Activated naive CD8-positive, alpha-beta T cell treated with anti-CD3 and anti-CD28 coated beads, Interleukin-2, amount 10 ng/mL, durations not matched to agents 7 days and 5 days (primary cell): ENCODE results near the gene ERC1. TPM values are rescaled to one million over a fixed set of nuclear protein-coding genes. Genes with fewer than 3 reads are reported as not detected.
A peak's percentile ranks its signal among the peaks of the same experiment; 100 is the strongest.

Source experiments
- ATAC-seq: fragments of 150-1000 bp; cut with Tn5 transposase; one replicate; pipeline ENCODE4 v1.10.0; 2021; ENCODE audit warnings: low read depth, moderate library complexity
- POLR2A ChIA-PET: fragments of 350-600 bp; sonication (Branson Sonifier 250); formaldehyde crosslinking; loops from one replicate; lab custom pipeline; 2021; ENCODE audit warnings: antibody characterized with exemption; lab: Charles Lee
- DNase-seq: peaks from one replicate; pipeline ENCODE4 v3.0.0; 2021
- H3K27ac Mint-ChIP-seq: one replicate; pipeline ENCODE4 v1.8.0; 2022; ENCODE audit warnings: mild to moderate bottlenecking, mixed read lengths
- H3K27me3 Mint-ChIP-seq: one replicate; pipeline ENCODE4 v1.8.0; 2022; ENCODE audit warnings: mild to moderate bottlenecking, moderate library complexity, mixed read lengths
- H3K36me3 Mint-ChIP-seq: one replicate; pipeline ENCODE4 v1.8.0; 2021; ENCODE audit warnings: mild to moderate bottlenecking, mixed read lengths
- H3K4me1 Mint-ChIP-seq: one replicate; pipeline ENCODE4 v1.8.0; 2021; ENCODE audit warnings: mixed read lengths
- H3K4me3 Mint-ChIP-seq: one replicate; pipeline ENCODE4 v1.8.0; 2022; ENCODE audit warnings: mild to moderate bottlenecking, moderate library complexity, mixed read lengths
- H3K9me3 Mint-ChIP-seq: one replicate; pipeline ENCODE4 v1.8.0; 2021; ENCODE audit warnings: mixed read lengths
- total RNA-seq, 2 experiments: library from RNA; stranded (reverse); gene quantifications; one replicate each; pipeline ENCODE4 v1.2.3, GENCODE V29; 2021

The ERC1 gene
- total RNA-seq, 2 experiments from 2014 or later = 24.0 to 30.3 TPM

DNA sequence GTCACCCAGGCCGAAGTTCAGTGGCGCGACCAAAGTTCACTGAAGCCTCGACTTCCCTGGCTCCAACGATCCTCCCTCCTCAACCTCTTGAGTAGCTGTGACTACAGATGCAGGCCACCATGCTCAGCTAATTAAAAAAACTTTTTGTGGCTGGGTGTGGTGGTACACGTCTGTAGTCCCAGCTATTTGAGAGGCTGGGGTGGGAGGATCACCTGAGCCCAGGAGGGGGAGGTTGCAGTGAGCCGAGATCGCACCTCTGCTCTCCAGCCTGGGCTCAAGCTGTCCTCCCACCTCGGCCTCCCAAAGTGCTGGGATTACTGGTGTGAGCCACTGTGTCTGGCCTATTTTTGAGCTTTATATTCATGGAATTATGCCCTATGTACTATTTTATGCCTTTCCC lies 23.4 kb upstream of the ERC1 start:
- no peaks in the 10 kb centered on the region for H3K27me3 Mint-ChIP-seq
- no peaks in the 10 kb centered on the region for H3K4me1 Mint-ChIP-seq
- no peaks in the 10 kb centered on the region for H3K9me3 Mint-ChIP-seq
- no peaks in the 10 kb centered on the region for H3K36me3 Mint-ChIP-seq
- DNase-seq = no peak
- ATAC-seq = no peak
- POLR2A ChIA-PET = no interaction called here
- H3K4me3 Mint-ChIP-seq = no peak overlapping the region
- H3K27ac Mint-ChIP-seq = no peak overlapping the region

DNA sequence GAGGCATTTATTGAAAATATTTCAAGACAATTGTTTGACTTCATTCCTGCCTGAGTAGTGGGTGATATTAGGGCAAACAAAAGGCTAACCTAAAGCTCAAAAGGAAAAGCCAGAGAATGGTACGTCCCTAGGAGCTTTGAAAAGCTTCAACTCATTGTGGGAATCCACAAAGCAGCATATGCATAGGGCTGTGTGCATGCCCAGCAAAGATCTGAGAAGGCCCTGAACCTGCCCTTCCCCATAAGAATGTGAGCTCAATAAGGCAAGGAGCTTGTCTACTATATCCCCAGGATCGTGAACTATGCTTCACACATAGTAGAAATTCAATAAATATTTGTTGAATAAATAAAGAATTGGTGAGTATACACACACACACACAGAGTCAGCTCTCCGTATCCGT lies 22.5 kb upstream of the ERC1 start:
- ATAC-seq = no peak
- no peak overlapping the region for H3K27ac Mint-ChIP-seq
- H3K36me3 Mint-ChIP-seq = no peaks in the 10 kb centered on the region
- POLR2A ChIA-PET = no interaction called here
- H3K27me3 Mint-ChIP-seq = no peaks in the 10 kb centered on the region
- no peaks in the 10 kb centered on the region for H3K4me1 Mint-ChIP-seq
- no peaks in the 10 kb centered on the region for H3K9me3 Mint-ChIP-seq
- DNase-seq = no peak
- no peak overlapping the region for H3K4me3 Mint-ChIP-seq

DNA sequence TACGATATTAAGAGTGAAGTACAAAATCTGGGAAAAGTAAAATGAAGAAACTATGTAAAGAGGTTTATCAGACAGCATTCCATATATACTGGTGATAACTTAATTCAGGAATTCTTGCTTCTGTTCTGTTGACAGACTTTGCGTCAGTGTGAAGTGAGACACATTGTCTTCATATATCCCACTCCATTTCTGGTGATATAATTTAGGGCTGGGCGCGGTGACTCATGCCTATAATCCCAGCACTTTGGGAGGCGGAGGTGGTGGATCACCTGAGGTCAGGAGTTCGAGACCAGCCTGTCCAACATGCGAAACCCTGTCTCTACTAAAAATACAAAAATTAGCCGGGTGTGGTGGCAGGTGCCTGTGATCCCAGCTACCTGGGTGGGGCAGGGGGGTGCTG lies 21.2 kb upstream of the ERC1 start:
- DNase-seq (no peak), ATAC-seq (no peak)
- no peak overlapping the region for H3K4me3 Mint-ChIP-seq
- H3K27ac Mint-ChIP-seq = no peak overlapping the region
- no peaks in the 10 kb centered on the region for H3K27me3 Mint-ChIP-seq
- H3K36me3 Mint-ChIP-seq = no peaks in the 10 kb centered on the region
- no peaks in the 10 kb centered on the region for H3K9me3 Mint-ChIP-seq
- H3K4me1 Mint-ChIP-seq = no peaks in the 10 kb centered on the region
- POLR2A ChIA-PET = no interaction called here

DNA sequence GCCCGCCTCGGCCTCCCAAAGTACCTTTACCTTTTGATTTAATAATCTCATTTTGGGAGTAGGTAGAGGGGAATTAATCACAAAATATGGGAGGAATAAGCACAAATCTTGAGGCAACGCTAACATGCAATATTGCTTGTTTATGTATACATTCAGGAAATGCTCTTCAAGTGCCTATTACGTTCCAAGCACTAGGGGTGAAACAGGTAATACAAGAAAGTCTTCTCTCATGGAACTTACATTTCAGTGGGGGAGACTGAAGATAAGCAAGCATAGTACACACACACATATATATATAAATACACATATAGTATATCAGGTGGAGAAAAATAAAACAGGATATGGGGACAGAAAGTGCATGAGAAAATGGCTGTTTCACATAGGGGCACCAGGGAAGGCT lies 19.0 kb upstream of the ERC1 start:
- Mint-ChIP-seq H3K27ac (no peak overlapping the region), H3K4me3 (no peak overlapping the region), H3K9me3 (no peaks in the 10 kb centered on the region), H3K4me1 (no peaks in the 10 kb centered on the region), H3K27me3 (no peaks in the 10 kb centered on the region), H3K36me3 (no peaks in the 10 kb centered on the region)
- DNase-seq = no peak
- POLR2A ChIA-PET = no interaction called here
- no peak for ATAC-seq

DNA sequence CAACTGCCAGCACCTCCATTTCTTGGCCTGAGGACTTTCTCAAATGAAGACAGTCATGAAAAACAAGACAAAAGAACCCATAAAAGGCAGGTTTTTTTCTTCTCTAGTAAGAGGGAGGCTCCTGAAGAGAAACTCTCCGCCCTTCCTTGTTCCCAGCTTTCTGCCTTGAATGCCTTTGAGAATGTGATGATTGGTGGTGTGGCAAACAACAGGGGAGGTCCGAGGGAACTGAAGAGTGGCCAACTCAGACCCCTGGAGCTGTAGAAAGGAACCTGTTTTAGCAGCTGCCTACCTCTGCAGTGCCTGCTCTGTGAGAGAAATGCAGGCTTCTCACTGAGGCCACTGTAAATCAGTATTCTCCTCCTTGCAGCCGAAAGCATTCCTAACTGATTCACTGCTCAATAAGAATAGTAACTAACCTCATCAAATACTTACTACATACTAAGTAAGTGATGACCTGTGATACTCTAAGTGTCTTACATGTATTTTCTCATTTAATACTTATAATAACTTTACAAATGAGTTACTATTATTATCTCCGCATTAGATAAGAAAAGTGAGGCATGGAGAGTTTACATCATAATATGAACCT lies 16.7 kb upstream of the ERC1 start:
- Mint-ChIP-seq H3K4me3 (no peak overlapping the region), H3K36me3 (peaks cover 3% of the 10 kb centered on the region), H3K9me3 (no peaks in the 10 kb centered on the region), H3K27me3 (no peaks in the 10 kb centered on the region), H3K4me1 (no peaks in the 10 kb centered on the region), H3K27ac (no peak overlapping the region)
- POLR2A ChIA-PET = no interaction called here
- no peak for ATAC-seq
- DNase-seq = no peak

DNA sequence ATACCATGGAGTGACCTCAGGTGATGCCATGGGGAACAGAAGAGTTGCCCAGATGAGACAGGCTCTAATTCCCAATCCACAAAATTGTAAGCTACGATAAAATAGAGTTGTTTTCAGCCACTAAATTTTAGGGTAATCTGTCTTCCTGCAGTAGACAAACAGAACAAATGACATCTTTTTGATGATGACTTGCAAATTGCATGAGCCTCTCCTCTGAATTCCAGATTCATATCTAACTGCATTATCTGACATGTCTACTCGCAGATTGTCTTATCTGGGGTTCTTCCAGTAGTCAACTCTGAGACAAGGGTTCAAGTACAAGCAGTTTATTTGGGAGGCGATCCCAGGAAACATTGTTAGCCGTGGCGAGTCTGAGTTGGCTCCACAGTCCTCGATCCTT lies 14.4 kb upstream of the ERC1 start:
- Mint-ChIP-seq H3K4me3 (no peak overlapping the region), H3K27me3 (no peaks in the 10 kb centered on the region), H3K9me3 (no peaks in the 10 kb centered on the region), H3K36me3 (peaks cover 3% of the 10 kb centered on the region), H3K27ac (no peak overlapping the region), H3K4me1 (no peaks in the 10 kb centered on the region)
- POLR2A ChIA-PET = no interaction called here
- ATAC-seq (no peak), DNase-seq (no peak)

DNA sequence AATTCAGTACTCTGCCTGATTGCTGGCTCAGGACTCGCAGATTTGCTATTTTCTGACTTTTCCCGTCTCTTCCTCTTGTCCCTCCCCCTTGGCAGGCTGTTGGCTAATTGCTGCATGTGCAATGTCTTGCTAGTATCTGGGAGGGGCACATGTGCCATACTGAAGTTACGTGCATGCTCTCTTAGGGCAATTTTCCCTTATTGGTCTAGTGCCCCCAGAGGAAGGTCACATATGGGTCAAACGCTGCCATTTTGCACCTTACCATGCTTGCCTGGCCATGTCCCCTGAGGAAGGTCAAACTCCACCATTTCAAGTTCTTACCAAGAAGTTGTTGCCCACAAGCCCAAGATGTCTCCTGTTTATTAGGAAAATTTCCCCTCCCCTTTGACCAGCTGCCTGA lies 13.9 kb upstream of the ERC1 start:
- Mint-ChIP-seq H3K9me3 (no peaks in the 10 kb centered on the region), H3K4me3 (no peak overlapping the region), H3K4me1 (no peaks in the 10 kb centered on the region), H3K27me3 (no peaks in the 10 kb centered on the region), H3K27ac (no peak overlapping the region), H3K36me3 (peaks cover 3% of the 10 kb centered on the region)
- ATAC-seq (no peak), DNase-seq (no peak)
- POLR2A ChIA-PET = no interaction called here

DNA sequence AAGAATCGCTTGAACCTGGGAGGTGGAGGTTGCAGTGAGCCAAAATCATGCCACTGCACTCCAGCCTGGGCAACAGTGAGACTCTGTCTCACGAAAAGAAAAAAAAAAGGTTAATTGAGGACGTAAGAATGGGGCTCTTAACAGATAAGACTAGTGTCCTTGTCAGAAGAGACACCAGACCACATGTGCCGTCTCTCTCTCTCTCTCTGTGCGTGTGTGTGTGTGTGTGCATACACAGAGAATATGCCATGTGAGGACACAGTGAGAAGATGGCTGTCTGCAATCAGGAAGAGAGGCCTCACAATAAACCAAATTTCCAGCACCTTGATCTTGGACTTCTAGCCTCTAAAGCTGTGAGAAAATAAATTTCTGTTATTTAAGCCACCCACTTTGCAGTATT lies 11.7 kb upstream of the ERC1 start:
- H3K9me3 Mint-ChIP-seq = no peaks in the 10 kb centered on the region
- POLR2A ChIA-PET = no interaction called here
- peaks cover 3% of the 10 kb centered on the region for H3K36me3 Mint-ChIP-seq
- no peak overlapping the region for H3K27ac Mint-ChIP-seq
- ATAC-seq (no peak), DNase-seq (no peak)
- no peak overlapping the region for H3K4me3 Mint-ChIP-seq
- no peaks in the 10 kb centered on the region for H3K4me1 Mint-ChIP-seq
- no peaks in the 10 kb centered on the region for H3K27me3 Mint-ChIP-seq

DNA sequence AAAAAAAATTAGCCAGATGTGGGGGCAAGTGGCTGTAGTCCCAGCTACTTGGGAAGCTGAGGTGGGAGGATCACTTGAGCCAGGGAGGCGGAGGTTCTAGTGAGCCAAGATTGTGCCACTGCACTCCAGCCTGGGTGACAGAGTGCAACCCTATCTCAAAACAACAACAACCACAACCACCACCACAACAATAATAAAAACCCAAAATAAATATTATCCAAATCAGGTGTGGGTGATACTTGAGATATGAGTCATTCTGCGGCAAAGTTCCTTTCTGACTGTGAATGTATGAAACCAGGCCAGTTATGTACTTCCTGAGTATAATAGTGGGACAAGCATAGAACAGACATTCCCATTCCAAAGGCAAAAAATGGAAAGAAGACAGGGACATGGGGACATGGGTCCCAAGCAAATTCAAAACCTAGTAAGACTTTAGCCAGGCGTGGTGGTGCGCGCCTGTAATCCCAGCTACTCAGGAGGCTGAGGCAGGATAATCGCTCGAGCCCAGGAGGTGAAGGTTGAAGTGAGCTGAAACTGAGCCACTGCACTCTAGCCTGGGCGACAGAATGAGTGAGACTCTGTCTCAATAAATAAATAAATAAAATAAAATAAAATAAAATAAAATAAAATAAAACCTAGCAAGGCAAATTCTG lies 9.7 kb upstream of the ERC1 start:
- ATAC-seq (no peak), DNase-seq (no peak)
- Mint-ChIP-seq H3K36me3 (peaks cover 3% of the 10 kb centered on the region), H3K4me3 (no peak overlapping the region), H3K4me1 (no peaks in the 10 kb centered on the region), H3K27me3 (no peaks in the 10 kb centered on the region), H3K27ac (no peak overlapping the region), H3K9me3 (no peaks in the 10 kb centered on the region)
- POLR2A ChIA-PET = interaction anchor here (0.6 kb wide), 1 partner anchor 491 kb away, joined by 4 read pairs; no protein-coding TSS in a partner anchor

DNA sequence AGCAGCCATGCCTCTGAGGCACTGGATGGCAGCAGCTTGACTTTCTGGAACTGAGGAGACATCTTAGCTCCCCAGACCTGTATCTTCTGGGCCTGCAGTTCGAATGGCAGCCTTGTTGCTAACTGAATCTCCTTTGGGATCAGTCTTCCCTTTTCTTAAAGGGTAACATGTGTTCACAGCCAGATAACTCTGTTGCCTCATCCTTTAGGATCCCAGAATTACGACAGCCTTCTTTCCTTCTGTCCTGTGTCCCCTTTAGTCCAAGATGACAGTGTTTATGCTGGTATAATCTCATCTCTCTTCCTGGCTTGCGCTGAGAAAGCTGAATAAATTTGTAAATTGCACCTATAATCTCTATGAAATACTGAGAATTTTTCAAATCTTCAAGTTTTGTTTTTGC lies 9.1 kb upstream of the ERC1 start:
- H3K4me3 Mint-ChIP-seq = no peak overlapping the region
- peaks cover 3% of the 10 kb centered on the region for H3K36me3 Mint-ChIP-seq
- POLR2A ChIA-PET = no interaction called here
- no peak overlapping the region for H3K27ac Mint-ChIP-seq
- ATAC-seq (no peak), DNase-seq (no peak)
- no peaks in the 10 kb centered on the region for H3K9me3 Mint-ChIP-seq
- no peaks in the 10 kb centered on the region for H3K4me1 Mint-ChIP-seq
- no peaks in the 10 kb centered on the region for H3K27me3 Mint-ChIP-seq

DNA sequence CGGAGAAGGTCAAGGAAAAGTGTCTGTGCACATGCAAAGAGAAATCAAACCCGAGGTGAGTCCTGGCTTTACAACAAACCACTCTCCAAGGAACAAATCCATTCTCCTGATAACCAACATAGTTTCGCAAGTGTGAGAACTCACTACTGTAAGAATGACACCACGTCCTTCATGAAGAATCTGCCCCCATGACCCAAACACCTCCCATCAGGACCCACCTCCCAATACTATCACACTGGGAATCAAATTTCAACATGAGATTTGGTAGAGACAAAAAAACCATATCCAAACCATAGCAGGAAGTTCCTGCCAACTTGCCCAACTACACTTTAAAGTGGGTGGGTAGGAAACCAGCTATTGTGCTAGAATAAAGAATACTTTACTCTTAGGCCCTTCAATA lies 2.4 kb upstream of the ERC1 start:
- ATAC-seq (no peak), DNase-seq (no peak)
- POLR2A ChIA-PET = interaction anchor here (1.3 kb wide), 1 partner anchor 39 kb away, joined by 4 read pairs; the partner anchor contains the start of gene RAD52
- no peaks in the 10 kb centered on the region for H3K36me3 Mint-ChIP-seq
- peak overlapping the region; percentile 82 for H3K4me3 Mint-ChIP-seq
- peaks cover 34% of the 10 kb centered on the region for H3K4me1 Mint-ChIP-seq
- H3K9me3 Mint-ChIP-seq = no peaks in the 10 kb centered on the region
- peaks cover 3% of the 10 kb centered on the region for H3K27me3 Mint-ChIP-seq
- H3K27ac Mint-ChIP-seq = peak overlapping the region; percentile 4

DNA sequence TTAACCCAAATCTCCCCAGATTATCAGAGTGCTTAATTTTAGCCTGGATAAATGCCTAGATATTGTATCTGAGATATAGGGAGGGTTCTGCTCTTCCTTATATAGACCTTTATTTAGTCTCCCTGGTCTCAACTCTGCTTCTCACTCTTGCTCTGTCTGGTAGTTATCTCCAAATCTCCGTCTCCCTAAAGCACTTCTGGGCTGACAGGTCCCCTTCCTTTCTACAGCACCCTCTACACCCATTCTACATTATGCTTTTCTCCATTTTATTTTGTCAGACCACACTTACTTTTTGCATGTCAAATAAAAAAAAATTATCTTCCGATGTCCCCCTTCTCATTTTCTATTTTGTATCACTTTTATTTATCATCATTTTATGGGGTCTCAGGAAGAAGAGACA lies 2.0 kb upstream of the ERC1 start:
- Mint-ChIP-seq H3K4me1 (peaks cover 34% of the 10 kb centered on the region), H3K27ac (no peak overlapping the region), H3K27me3 (peaks cover 3% of the 10 kb centered on the region), H3K9me3 (no peaks in the 10 kb centered on the region), H3K36me3 (no peaks in the 10 kb centered on the region), H3K4me3 (peak overlapping the region; percentile 82)
- POLR2A ChIA-PET = interaction anchor here (1.3 kb wide), 1 partner anchor 40 kb away, joined by 4 read pairs; the partner anchor contains the start of gene RAD52
- ATAC-seq (no peak), DNase-seq (no peak)

DNA sequence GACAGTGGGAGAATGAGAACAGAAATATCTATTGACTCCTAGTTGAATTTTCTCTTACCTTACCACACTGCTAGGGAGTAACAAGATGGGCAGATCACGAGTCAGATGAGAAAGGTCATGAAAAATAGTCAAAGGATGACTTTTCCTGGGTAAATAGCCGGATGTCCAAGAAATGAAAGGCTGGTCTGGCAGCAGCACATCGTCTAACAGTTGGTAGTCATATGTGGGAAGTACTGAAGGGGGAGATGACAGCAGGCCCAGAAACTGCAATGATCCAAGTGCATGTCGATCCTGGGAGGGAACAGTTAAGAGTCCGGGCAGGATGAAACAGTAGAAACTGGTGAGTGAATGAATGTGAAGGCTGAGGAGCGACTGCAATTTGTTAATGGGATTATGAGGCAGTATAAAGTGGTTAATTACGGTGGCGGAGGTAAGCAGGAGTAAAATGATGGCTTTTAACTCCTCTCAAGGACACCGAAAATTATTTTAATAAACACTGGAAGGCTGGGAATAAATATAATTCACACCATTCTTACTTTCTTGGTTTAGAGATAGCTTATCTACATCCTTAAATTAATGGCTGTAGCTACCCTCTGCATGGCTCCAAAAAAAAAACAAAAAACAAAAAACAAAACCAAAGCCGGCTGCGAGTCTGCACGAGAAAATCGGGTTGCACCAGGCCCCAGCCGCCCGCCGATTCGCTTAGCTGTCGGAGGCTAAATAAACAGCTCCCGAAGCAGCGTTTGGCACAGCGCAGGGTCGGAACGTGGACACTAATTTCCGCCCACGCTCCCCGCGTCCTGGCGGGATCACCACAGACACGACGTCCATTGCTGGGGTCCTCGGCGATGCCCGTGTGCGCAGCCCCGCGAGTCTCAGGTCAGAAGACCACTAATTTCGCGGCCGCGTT lies 1.0 kb upstream of the ERC1 start:
- DNase-seq (no peak), ATAC-seq (peak; percentile 42)
- H3K27ac Mint-ChIP-seq = peak overlapping the region; percentile 68
- H3K9me3 Mint-ChIP-seq = no peaks in the 10 kb centered on the region
- no peaks in the 10 kb centered on the region for H3K36me3 Mint-ChIP-seq
- peaks cover 34% of the 10 kb centered on the region for H3K4me1 Mint-ChIP-seq
- POLR2A ChIA-PET = interaction anchor here (1.2 to 2.7 kb wide), 3 partner anchors 41 to 603 kb away, joined by 5 to 11 read pairs (median 5); partner anchors contain the start of genes KDM5A and RAD52
- peak overlapping the region; percentile 82 for H3K4me3 Mint-ChIP-seq
- peaks cover 3% of the 10 kb centered on the region for H3K27me3 Mint-ChIP-seq
